Naive thymus-derived CD8-positive, alpha-beta T cell (primary cell): Measurements from ENCODE around the gene UGGT2. TPM values are rescaled to one million over a fixed set of nuclear protein-coding genes. Genes with fewer than 3 reads are reported as not detected.
"Not testable (repeated sequence)": the region's sequence is repeated elsewhere in the genome, so short reads cannot be mapped to it uniquely, and the experiment has no call there.

Experiments used
- ATAC-seq, 2 donors: fragments of 150-1000 bp; cut with Tn5 transposase in 1 of 2; sonication (Bioruptor Pico), chemical (Tn5 transposase) in 1 of 2; 1 replicate in 1 of 2; 2 replicates in 1 of 2; pipeline ENCODE4 v1.10.0; 2021; ENCODE audit warnings: mild to moderate bottlenecking in 2 of 2, moderate library complexity in 2 of 2
- POLR2A ChIA-PET: fragments of 350-600 bp; sonication (Branson Sonifier 250); formaldehyde crosslinking; loops from one replicate; lab custom pipeline; 2021; ENCODE audit warnings: antibody characterized with exemption; lab: Charles Lee
- DNase-seq, 10 donors: peaks; one replicate each; pipeline versions ENCODE4 v3.0.0 to v3.0.0-alpha.2; 2020 to 2022
- H3K27ac Mint-ChIP-seq, 10 donors: one replicate each; pipeline ENCODE4 v1.8.0; 2020 to 2022; ENCODE audit warnings: mild to moderate bottlenecking in 10 of 10, mixed read lengths in 10 of 10, moderate library complexity in 4 of 10, inconsistent platforms in 1 of 10
- H3K27me3 Mint-ChIP-seq, 5 donors: one replicate each; pipeline ENCODE4 v1.8.0; 2021 to 2022; ENCODE audit warnings: mixed read lengths in 5 of 5
- H3K36me3 Mint-ChIP-seq, 3 donors: one replicate each; pipeline ENCODE4 v1.8.0; 2020 to 2022; ENCODE audit warnings: mixed read lengths in 3 of 3, mild to moderate bottlenecking in 2 of 3, inconsistent platforms in 1 of 3
- H3K4me1 Mint-ChIP-seq, 4 donors: one replicate each; pipeline ENCODE4 v1.8.0; 2021 to 2022; ENCODE audit warnings: mixed read lengths in 4 of 4
- H3K4me3 Mint-ChIP-seq, 10 donors: one replicate each; pipeline ENCODE4 v1.8.0; 2020 to 2022; ENCODE audit warnings: mild to moderate bottlenecking in 10 of 10, mixed read lengths in 10 of 10, moderate library complexity in 6 of 10, inconsistent platforms in 1 of 10
- H3K9me3 Mint-ChIP-seq, 9 donors: one replicate each; pipeline ENCODE4 v1.8.0; 2020 to 2022; ENCODE audit warnings: mixed read lengths in 9 of 9, mild to moderate bottlenecking in 3 of 9, inconsistent platforms in 1 of 9, moderate library complexity in 1 of 9
- polyA plus RNA-seq, 3 donors: library from polyadenylated mRNA; unstranded; fragments of 300-500 nt; fragmentation: Illumina TruSeq; gene quantifications; one replicate each; pipeline ENCODE4 v1.2.3, GENCODE V29; 2021
- total RNA-seq, 8 experiments: library from RNA in 2 of 8; stranded (reverse) in 2 of 8; gene quantifications; one replicate each; pipeline ENCODE4 v1.2.3 and lab custom pipeline; 2021 to 2026

UGGT2 gene
- total and polyA plus RNA-seq, 5 experiments from 2014 or later = not detected

DNA sequence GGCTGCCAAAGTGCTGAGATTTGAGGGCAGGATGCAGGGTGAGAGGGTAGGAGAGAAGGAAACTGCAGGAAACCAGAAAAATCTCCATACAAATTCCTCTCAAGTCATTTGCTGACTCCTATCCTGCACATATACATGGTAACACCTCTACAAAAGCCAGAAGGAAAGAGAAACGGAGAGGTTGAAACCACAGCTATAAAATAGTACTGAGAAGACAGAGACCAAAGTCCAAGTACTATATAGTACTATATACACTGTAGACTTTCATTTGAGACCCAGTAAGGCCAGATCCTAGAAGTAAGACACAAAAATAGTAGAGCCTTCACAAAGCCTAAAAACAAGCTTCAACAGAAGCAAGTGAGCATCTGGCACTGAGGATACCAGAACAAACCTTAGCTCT is 103.1 kb downstream of the UGGT2 start:
- DNase-seq (no peak), ATAC-seq (no peak)
- Mint-ChIP-seq H3K4me1 (no peaks in the 10 kb centered on the region), H3K4me3 (no peak overlapping the region), H3K9me3 (peaks cover 0 to 11% (median 2%) of the 10 kb centered on the region in 9 donors), H3K27ac (no peak overlapping the region), H3K27me3 (peaks cover 0 to 1% (median 0%) of the 10 kb centered on the region in 5 donors), H3K36me3 (no peaks in the 10 kb centered on the region)
- POLR2A ChIA-PET = no interaction called here

DNA sequence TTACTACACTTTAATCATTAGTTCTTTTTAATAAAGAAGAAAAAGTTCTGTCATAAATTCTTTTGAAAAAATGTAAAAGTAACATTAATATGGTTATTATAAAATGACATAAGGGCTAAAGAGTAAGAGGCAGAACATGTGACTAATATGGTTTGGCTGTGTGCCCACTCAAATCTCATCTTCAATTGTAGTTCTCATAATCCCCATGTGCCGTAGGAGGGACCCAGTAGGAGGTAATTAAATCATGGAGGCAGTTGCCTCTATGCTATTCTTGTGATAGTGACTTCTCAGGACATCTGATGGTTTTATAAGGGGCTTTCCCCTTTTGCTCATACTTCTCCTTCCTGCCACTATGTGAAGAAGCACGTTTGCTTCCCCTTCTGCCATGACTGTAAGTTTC is 104.5 kb downstream of the UGGT2 start:
- H3K4me1 Mint-ChIP-seq = no peaks in the 10 kb centered on the region
- H3K27me3 Mint-ChIP-seq = peaks cover 0 to 1% (median 0%) of the 10 kb centered on the region in 5 donors
- H3K4me3 Mint-ChIP-seq = no peak overlapping the region
- DNase-seq (no peak), ATAC-seq (no peak)
- H3K9me3 Mint-ChIP-seq = peaks cover 0 to 11% (median 2%) of the 10 kb centered on the region in 9 donors
- H3K27ac Mint-ChIP-seq = no peak overlapping the region
- no peaks in the 10 kb centered on the region for H3K36me3 Mint-ChIP-seq
- POLR2A ChIA-PET = no interaction called here

DNA sequence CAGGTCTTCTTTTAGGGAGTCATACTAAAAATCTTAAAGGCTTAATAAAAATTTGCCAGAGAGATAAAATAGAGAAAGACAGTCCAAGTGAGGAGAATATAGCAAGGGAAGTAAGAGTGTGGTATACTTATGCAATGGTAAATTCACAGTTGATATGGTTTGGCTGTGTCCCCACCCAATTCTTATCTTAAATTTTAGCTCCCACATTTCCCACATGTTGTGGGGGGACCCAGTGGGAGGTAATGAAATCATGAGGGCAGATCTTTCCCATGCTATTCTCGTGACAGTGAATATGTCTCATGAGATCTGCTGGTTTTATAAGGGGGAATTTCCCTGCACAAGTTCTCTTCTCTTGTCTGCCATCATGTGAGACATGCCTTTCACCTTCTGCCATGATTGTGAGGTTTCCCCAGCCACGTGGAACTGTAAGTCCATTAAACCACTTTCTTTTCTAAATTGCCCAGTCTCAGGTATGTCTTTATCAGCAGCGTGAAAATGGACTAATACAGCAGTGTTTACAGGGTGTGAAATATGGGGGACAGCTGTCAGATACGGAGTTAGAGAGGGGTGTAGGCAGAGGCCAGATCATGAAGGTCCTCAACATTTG is 115.4 kb downstream of the UGGT2 start:
- no peak overlapping the region for H3K27ac Mint-ChIP-seq
- ATAC-seq = no peak
- H3K27me3 Mint-ChIP-seq = peaks cover 0 to 4% (median 0%) of the 10 kb centered on the region in 5 donors
- POLR2A ChIA-PET = no interaction called here
- peaks cover 0 to 7% (median 5%) of the 10 kb centered on the region in 9 donors for H3K9me3 Mint-ChIP-seq
- no peaks in the 10 kb centered on the region for H3K36me3 Mint-ChIP-seq
- DNase-seq = no peak
- no peaks in the 10 kb centered on the region for H3K4me1 Mint-ChIP-seq
- no peak overlapping the region for H3K4me3 Mint-ChIP-seq

DNA sequence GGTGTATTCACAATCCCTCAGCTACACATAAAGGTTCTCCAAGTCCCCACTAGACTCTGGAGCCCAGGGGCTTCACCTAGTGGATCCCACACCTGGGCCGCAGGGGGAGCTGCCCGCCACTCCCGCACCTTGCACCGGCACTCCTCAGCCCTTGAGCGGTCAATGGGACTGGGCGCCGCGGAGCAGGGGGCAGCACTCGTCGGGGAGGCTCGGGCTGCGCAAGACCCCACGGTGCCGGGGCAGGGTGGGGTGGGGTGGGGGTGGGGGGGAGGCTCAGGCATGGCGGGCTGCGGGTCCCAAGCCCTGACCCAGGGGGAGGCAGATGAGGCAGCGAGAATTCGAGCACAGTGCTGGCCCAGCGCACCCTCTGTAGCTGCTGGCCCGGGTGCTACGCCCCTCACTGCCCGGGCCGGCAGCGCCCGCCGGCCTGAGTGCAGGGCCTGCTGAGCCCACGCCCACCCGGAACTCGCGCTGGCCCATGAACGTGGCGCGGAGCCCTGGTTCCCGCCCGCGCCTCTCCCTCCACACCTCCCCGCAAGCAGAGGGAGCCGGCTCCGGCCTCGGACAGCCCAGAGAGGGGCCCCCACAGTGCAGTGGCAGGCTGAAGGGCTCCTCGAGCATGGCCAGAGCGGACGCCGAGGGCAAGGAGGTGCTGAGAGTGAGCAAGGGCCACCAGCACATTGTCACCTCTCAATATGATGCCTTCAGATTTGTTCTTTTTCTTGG is 121.7 kb downstream of the UGGT2 start:
- Mint-ChIP-seq H3K27ac (no peak overlapping the region), H3K4me1 (no peaks in the 10 kb centered on the region), H3K9me3 (peaks cover 0 to 35% (median 30%) of the 10 kb centered on the region in 9 donors), H3K36me3 (peaks cover 0 to 9% (median 2%) of the 10 kb centered on the region in 3 donors), H3K4me3 (no peak overlapping the region), H3K27me3 (no peaks in the 10 kb centered on the region)
- DNase-seq (no peak), ATAC-seq (no peak)
- POLR2A ChIA-PET = no interaction called here

DNA sequence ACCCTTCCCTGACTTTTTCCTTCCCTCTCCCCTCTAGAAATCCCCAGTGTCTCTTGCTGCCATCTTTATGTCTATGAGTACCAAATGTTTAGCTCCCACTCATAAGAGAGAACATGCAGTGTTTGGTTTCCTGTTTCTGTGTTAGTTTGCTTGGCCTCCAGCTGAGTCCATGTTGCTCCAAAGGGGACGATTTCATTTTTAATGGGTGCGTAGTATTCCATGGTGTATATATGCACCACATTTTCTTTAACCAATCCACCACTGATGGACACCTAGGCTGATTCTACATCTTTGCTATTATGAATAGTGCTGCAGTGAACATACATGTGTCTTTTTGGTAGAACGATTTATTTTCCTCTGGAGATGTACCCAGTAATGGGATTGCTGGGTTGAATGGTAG is 123.8 kb downstream of the UGGT2 start:
- H3K27ac Mint-ChIP-seq = no peak overlapping the region
- no peak for DNase-seq
- no peaks in the 10 kb centered on the region for H3K4me1 Mint-ChIP-seq
- H3K9me3 Mint-ChIP-seq = peaks cover 2 to 35% (median 23%) of the 10 kb centered on the region in 9 donors
- H3K4me3 Mint-ChIP-seq = no peak overlapping the region
- peaks cover 0 to 9% (median 2%) of the 10 kb centered on the region in 3 donors for H3K36me3 Mint-ChIP-seq
- ATAC-seq = no peak
- POLR2A ChIA-PET = no interaction called here
- no peaks in the 10 kb centered on the region for H3K27me3 Mint-ChIP-seq

DNA sequence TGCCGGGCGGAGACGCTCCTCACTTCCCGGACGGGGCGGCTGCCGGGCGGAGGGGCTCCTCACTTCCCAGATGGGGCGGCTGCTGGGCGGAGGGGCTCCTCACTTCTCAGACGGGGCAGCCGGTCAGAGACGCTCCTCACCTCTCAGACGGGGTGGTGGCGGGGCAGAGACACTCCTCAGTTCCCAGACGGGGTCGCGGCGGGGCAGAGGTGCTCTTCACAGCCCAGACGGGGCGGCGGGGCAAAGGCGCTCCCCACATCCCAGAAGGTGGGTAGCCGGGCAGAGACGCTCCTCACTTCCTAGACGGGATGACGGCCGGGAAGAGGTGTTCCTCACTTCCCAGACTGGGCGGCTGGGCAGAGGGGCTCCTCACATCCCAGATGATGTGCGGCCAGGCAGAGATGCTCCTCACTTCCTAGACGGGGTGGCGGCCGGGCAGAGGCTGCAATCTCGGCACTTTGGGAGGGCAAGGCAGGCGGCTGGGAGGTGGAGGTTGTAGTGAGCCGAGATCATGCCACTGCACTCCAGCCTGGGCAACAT is 124.8 kb downstream of the UGGT2 start:
- peaks cover 2 to 35% (median 23%) of the 10 kb centered on the region in 9 donors for H3K9me3 Mint-ChIP-seq
- DNase-seq, H3K27me3 Mint-ChIP-seq, H3K4me3 Mint-ChIP-seq, H3K4me1 Mint-ChIP-seq, H3K27ac Mint-ChIP-seq, ATAC-seq, POLR2A ChIA-PET, H3K36me3 Mint-ChIP-seq: not testable (repeated sequence)

DNA sequence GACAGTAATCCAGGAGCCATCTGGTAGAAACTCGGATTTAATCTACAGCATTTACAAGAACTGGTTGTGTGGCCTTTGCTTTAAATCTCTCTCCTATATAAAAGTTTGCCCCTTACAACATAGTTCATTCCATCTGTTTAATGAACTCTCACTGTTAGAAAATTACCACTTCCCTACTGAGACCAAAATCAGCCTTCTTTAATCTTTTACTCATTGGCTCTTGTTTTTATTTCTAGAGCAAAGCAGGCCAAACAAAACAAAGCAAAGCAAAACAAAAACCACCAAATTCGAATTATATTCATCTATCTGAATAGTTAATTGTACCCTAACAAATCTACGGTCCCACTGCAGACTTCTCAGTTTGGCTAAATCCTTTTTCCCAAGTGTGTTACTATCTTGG is 127.0 kb downstream of the UGGT2 start:
- no peaks in the 10 kb centered on the region for H3K4me1 Mint-ChIP-seq
- H3K4me3 Mint-ChIP-seq = no peak overlapping the region
- DNase-seq (no peak), ATAC-seq (no peak)
- H3K9me3 Mint-ChIP-seq = peaks cover 2 to 25% (median 15%) of the 10 kb centered on the region in 9 donors
- H3K27ac Mint-ChIP-seq = no peak overlapping the region
- H3K27me3 Mint-ChIP-seq = no peaks in the 10 kb centered on the region
- POLR2A ChIA-PET = no interaction called here
- peaks cover 0 to 9% (median 2%) of the 10 kb centered on the region in 3 donors for H3K36me3 Mint-ChIP-seq

DNA sequence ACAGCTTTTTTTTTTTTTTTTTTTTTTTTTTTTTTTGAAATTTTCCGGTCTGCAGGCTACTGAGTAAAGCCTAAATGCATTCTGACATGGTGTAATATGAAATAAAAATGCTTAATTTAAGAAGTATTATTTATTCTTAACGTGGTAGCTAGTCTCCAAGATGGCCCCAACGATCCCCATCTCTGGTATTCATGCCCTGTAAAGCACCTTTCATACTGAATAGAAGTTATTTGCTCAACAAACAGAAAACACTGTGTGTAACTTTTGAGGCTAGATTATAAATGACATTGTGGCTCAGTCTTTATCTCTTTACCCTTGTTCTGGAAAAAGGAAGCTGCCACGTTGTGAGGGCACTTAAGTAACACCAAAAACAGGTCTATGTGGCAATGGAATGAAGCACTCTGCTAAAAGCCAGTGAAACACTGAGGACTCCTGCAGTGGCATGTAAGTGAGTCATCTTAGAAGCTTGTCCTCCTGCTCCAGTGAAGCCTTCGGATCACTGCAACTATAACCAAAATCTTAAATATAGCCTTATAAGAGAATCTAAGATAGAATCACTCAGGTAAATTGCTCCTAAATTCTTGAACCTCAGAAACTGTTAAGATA is 128.7 kb downstream of the UGGT2 start:
- H3K9me3 Mint-ChIP-seq = peaks cover 2 to 11% (median 5%) of the 10 kb centered on the region in 9 donors
- no peak overlapping the region for H3K27ac Mint-ChIP-seq
- H3K36me3 Mint-ChIP-seq = peaks cover 0 to 4% (median 0%) of the 10 kb centered on the region in 3 donors
- POLR2A ChIA-PET = no interaction called here
- no peaks in the 10 kb centered on the region for H3K27me3 Mint-ChIP-seq
- DNase-seq (no peak), ATAC-seq (no peak)
- H3K4me3 Mint-ChIP-seq = no peak overlapping the region
- no peaks in the 10 kb centered on the region for H3K4me1 Mint-ChIP-seq

DNA sequence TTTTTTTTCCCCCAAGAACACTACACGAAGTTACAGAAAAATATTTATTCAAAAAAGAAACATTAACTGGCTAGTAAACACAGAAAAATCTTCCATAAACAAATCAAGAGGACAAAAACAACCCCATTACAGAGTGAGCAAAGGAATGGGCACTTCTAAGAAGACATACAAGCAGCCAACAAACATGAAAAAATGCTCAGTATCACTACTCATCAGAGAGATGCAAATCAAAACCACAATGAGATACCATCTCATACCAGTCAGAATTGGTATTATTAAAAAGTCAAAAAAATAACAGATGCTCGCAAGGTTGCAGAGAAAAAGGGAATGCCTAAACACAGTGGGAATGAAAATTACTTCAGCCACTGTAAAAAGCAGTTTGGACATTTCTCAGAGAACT is 131.7 kb downstream of the UGGT2 start:
- Mint-ChIP-seq H3K27ac (no peak overlapping the region), H3K4me3 (no peak overlapping the region), H3K27me3 (no peaks in the 10 kb centered on the region), H3K9me3 (peaks cover 0 to 4% (median 0%) of the 10 kb centered on the region in 9 donors), H3K36me3 (no peaks in the 10 kb centered on the region), H3K4me1 (no peaks in the 10 kb centered on the region)
- POLR2A ChIA-PET = no interaction called here
- no peak for DNase-seq
- ATAC-seq = no peak

DNA sequence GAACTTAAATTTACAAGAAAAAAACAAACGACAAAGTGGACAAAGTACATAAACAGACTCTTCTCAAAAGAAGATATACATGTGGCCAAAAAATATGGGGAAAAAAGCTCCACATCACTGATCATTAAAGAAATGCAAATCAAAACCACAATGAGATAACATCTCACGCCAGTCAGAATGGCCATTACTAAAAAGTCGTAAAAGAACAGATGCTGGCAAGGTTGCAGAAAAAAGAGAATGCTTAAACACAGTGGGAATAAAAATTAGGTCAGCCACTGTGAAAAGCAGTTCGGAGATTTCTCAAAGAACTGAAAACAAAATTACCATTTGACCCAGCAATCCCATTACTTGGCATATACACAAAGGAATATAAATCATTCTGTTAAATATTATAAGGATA is 132.7 kb downstream of the UGGT2 start:
- Mint-ChIP-seq H3K27ac (no peak overlapping the region), H3K9me3 (peaks cover 0 to 4% (median 0%) of the 10 kb centered on the region in 9 donors), H3K36me3 (no peaks in the 10 kb centered on the region), H3K4me3 (no peak overlapping the region), H3K27me3 (no peaks in the 10 kb centered on the region), H3K4me1 (no peaks in the 10 kb centered on the region)
- POLR2A ChIA-PET = no interaction called here
- no peak for ATAC-seq
- no peak for DNase-seq

DNA sequence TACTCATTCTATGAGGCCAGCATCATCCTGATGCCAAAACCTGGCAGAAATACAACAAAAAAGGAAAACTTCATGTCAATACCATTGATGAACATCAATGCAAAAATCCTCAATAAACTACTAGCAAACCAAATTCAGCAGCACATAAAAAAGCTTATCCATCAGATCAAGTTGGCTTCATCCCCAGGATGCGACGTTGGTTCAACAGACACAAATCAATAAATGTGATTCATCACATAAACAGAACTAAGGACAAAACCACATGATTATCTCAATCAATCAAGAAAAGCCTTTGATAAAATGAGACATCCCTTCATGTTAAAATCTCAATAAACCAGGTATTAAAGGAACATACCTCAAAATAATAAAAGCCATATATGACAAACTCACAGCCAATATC is 134.3 kb downstream of the UGGT2 start:
- no peak overlapping the region for H3K27ac Mint-ChIP-seq
- H3K36me3 Mint-ChIP-seq = no peaks in the 10 kb centered on the region
- no peak for ATAC-seq
- H3K27me3 Mint-ChIP-seq = no peaks in the 10 kb centered on the region
- POLR2A ChIA-PET = no interaction called here
- no peaks in the 10 kb centered on the region for H3K4me1 Mint-ChIP-seq
- H3K9me3 Mint-ChIP-seq = peaks cover 0 to 8% (median 0%) of the 10 kb centered on the region in 9 donors
- DNase-seq = no peak
- H3K4me3 Mint-ChIP-seq = no peak overlapping the region

DNA sequence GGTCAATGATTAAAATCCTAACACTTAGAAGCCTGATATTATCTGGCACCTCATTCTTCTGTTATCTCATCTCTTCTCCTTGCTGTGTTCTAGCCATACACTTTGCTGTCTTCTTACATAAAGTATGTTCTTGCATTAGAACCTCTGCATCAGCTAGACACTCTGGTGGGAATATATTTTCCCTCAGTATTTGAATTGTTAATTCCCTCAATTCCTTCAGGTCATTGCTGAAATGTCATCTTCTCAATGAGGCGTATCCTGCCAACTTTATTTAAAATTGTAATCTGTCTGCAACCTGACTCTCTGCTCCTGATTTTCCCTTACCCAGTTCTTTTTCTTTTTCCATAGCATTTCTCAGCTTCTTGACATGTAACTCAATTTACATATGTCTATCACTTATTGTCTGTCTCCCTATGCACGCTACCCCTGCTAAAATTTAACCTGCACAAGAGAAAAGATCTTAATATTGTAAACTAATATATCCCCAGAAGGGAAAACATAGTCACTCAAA is 138.2 kb downstream of the UGGT2 start:
- Mint-ChIP-seq H3K4me1 (no peaks in the 10 kb centered on the region), H3K27ac (no peak overlapping the region), H3K36me3 (no peaks in the 10 kb centered on the region), H3K4me3 (no peak overlapping the region), H3K27me3 (peaks cover 0 to 13% (median 0%) of the 10 kb centered on the region in 5 donors), H3K9me3 (peaks cover 0 to 16% (median 12%) of the 10 kb centered on the region in 9 donors)
- DNase-seq (no peak), ATAC-seq (no peak)
- POLR2A ChIA-PET = no interaction called here

DNA sequence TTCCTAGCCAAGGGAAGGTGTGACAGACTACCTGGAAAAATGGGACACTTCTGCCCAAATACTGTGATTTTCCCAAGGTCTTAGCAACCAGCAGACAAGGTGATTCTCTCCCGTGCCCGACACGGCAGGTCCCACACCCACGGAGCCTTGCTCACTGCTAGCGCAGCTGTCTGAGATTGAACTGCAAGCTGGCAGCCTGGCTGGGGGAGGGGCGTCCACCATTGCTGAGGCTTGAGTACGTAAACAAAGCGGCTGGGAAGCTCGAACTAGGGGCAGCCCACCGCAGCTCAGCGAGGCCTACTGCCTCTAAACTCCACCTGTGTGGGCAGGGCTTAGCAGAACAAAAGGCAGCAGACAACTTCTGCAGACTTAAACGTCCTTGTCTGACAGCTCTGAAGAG is 146.2 kb downstream of the UGGT2 start:
- no peak for DNase-seq
- POLR2A ChIA-PET = no interaction called here
- H3K27me3 Mint-ChIP-seq = peaks cover 0 to 13% (median 3%) of the 10 kb centered on the region in 5 donors
- H3K27ac Mint-ChIP-seq = no peak overlapping the region
- H3K36me3 Mint-ChIP-seq = peaks cover 0 to 9% (median 0%) of the 10 kb centered on the region in 3 donors
- no peaks in the 10 kb centered on the region for H3K4me1 Mint-ChIP-seq
- no peak for ATAC-seq
- peaks cover 0 to 18% (median 12%) of the 10 kb centered on the region in 9 donors for H3K9me3 Mint-ChIP-seq
- no peak overlapping the region for H3K4me3 Mint-ChIP-seq
